ENCODE data around the gene FBXW4. TPM values are rescaled to one million over a fixed set of nuclear protein-coding genes. Genes with fewer than 3 reads are reported as not detected.

The FBXW4 gene
- total RNA-seq, 1 experiment from 2014 or later = 31.0 TPM

DNA sequence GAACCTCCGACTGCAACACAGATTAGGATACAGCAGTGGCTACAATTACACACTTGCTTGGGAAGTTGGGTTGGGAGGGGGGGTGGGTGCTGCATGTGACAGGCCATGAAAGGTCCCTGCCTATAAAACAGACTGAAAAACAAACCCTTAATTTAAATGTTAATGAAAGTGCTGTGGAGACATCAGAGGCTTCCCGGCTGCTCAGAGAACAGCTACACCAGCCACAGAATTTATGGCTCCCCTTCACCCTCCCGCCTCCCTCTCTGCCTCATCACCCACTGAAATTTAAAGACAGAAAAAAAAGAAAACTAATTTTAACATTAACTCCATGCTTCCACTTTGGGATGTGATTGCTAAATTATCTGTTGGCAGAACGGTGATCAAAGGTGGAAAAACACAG, 34.7 kb downstream of the FBXW4 start:
- no peak for DNase-seq
- no peak overlapping the region for H2AFZ ChIP-seq (ENCODE audit: low read length)
- no peak overlapping the region for H3K9ac ChIP-seq (ENCODE audit: low read length)
- no peaks in the 10 kb centered on the region for H3K9me2 ChIP-seq (replicated peaks; ENCODE audit: insufficient read depth, low read length)
- no peaks in the 10 kb centered on the region for H3K4me1 ChIP-seq (ENCODE audit: low read length)
- H3K27me3 ChIP-seq (ENCODE audit: low read length) = no peaks in the 10 kb centered on the region
- no peaks in the 10 kb centered on the region for H4K20me1 ChIP-seq (ENCODE audit: insufficient read depth, low read depth, low read length)
- H3K9me3 ChIP-seq (ENCODE audit: low read length) = no peaks in the 10 kb centered on the region
- no peaks in the 10 kb centered on the region for H3K36me3 ChIP-seq (ENCODE audit: insufficient read depth, low read length)
- no peak overlapping the region for H3K27ac ChIP-seq (ENCODE audit: low read length)
- no peaks in the 10 kb centered on the region for H3K79me2 ChIP-seq (ENCODE audit: low read length)
- no peak overlapping the region for H3K4me2 ChIP-seq (ENCODE audit: low read depth, low read length, poor library complexity, severe bottlenecking)
- H3K4me3 ChIP-seq (ENCODE audit: low read length) = no peak overlapping the region

DNA sequence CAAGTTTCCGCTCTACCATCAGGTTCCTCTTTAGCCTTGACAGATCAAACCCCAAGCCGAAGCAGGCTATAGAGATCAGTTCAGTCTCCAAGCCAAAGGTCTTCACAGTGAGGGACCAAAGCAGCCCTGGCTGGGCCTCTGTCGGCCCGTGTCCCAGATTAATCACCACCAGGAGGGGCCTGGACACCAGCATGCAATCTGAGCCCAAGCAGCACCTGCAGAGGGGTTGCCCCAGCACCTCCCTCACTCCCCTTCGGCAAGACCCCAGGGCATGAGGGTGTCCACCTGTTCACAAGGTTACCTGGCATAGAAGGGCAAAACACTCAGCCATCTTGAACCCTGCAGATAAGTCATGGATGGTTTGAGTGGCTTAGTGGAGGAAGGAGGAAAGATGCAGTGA, 36.0 kb downstream of the FBXW4 start:
- Histone ChIP-seq H3K79me2 (ENCODE audit: low read length) (no peaks in the 10 kb centered on the region), H3K36me3 (ENCODE audit: insufficient read depth, low read length) (no peaks in the 10 kb centered on the region), H2AFZ (ENCODE audit: low read length) (no peak overlapping the region), H3K4me3 (ENCODE audit: low read length) (no peak overlapping the region), H3K9me2 (replicated peaks; ENCODE audit: insufficient read depth, low read length) (no peaks in the 10 kb centered on the region), H3K4me1 (ENCODE audit: low read length) (no peaks in the 10 kb centered on the region), H3K27ac (ENCODE audit: low read length) (no peak overlapping the region), H3K9me3 (ENCODE audit: low read length) (no peaks in the 10 kb centered on the region), H3K4me2 (ENCODE audit: low read depth, low read length, poor library complexity, severe bottlenecking) (no peak overlapping the region), H3K9ac (ENCODE audit: low read length) (no peak overlapping the region), H3K27me3 (ENCODE audit: low read length) (no peaks in the 10 kb centered on the region), H4K20me1 (ENCODE audit: insufficient read depth, low read depth, low read length) (no peaks in the 10 kb centered on the region)
- no peak for DNase-seq

GRCh38 chr10:101656890-101657289, 38.1 kb downstream of the FBXW4 start:
- no peak overlapping the region for H3K4me2 ChIP-seq (ENCODE audit: low read depth, low read length, poor library complexity, severe bottlenecking)
- DNase-seq = no peak
- H3K9me3 ChIP-seq (ENCODE audit: low read length) = no peaks in the 10 kb centered on the region
- no peak overlapping the region for H3K4me3 ChIP-seq (ENCODE audit: low read length)
- 0 out of 2 replicates have a peak, but pooled peaks cover 6% of the 10 kb centered on the region for H3K79me2 ChIP-seq (ENCODE audit: low read length)
- H3K36me3 ChIP-seq (ENCODE audit: insufficient read depth, low read length) = no peaks in the 10 kb centered on the region
- H3K27ac ChIP-seq (ENCODE audit: low read length) = no peak overlapping the region
- H3K9ac ChIP-seq (ENCODE audit: low read length) = no peak overlapping the region
- H2AFZ ChIP-seq (ENCODE audit: low read length) = no peak overlapping the region
- no peaks in the 10 kb centered on the region for H3K4me1 ChIP-seq (ENCODE audit: low read length)
- no peaks in the 10 kb centered on the region for H3K27me3 ChIP-seq (ENCODE audit: low read length)
- no peaks in the 10 kb centered on the region for H4K20me1 ChIP-seq (ENCODE audit: insufficient read depth, low read depth, low read length)
- H3K9me2 ChIP-seq (replicated peaks; ENCODE audit: insufficient read depth, low read length) = no peaks in the 10 kb centered on the region

DNA sequence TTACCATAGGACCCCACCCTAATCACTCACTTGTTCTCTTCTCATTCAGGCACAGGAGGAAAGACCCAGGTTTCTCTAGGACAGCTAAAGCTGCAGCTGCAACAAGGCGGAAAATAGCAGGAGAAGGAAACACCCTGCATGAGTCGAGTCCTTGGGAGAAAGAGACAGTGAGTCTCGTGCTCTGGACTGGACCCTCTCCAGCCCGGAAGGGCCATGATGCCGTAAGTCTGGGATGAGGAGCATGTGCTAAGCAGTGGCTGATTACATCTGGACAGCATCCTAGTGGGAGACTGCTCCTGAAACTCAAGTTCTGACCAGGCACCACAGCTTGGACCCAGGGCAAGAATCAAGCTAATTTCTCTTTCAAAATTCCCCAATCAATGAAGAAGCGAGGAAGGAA, 39.4 kb downstream of the FBXW4 start:
- Histone ChIP-seq H3K27ac (ENCODE audit: low read length) (no peak overlapping the region), H3K4me1 (ENCODE audit: low read length) (no peaks in the 10 kb centered on the region), H3K4me2 (ENCODE audit: low read depth, low read length, poor library complexity, severe bottlenecking) (no peak overlapping the region), H3K9me3 (ENCODE audit: low read length) (no peaks in the 10 kb centered on the region), H2AFZ (ENCODE audit: low read length) (no peak overlapping the region), H3K79me2 (ENCODE audit: low read length) (0 out of 2 replicates have a peak, but pooled peaks cover 6% of the 10 kb centered on the region), H3K4me3 (ENCODE audit: low read length) (no peak overlapping the region), H3K9ac (ENCODE audit: low read length) (no peak overlapping the region), H3K36me3 (ENCODE audit: insufficient read depth, low read length) (no peaks in the 10 kb centered on the region), H4K20me1 (ENCODE audit: insufficient read depth, low read depth, low read length) (no peaks in the 10 kb centered on the region), H3K9me2 (replicated peaks; ENCODE audit: insufficient read depth, low read length) (no peaks in the 10 kb centered on the region), H3K27me3 (ENCODE audit: low read length) (no peaks in the 10 kb centered on the region)
- no peak for DNase-seq

DNA sequence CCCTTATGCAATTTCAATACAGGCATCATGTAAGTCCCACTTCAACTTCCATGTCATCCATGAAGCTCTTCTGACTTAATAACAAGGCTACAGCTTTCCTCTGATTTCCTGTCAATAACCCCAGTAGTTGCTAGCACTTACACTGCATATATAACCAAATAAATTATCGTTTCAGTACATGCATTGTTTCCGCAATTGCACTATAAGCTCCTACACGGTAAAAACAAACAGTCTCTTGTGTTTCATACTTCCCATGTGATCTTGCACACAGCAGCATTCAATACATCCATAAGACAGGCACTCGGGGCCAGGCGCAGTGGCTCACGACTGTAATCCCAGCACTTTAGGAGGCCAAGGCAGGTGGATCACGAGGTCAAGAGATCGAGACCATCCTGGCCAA, 41.4 kb downstream of the FBXW4 start:
- Histone ChIP-seq H3K36me3 (ENCODE audit: insufficient read depth, low read length) (no peaks in the 10 kb centered on the region), H2AFZ (ENCODE audit: low read length) (no peak overlapping the region), H4K20me1 (ENCODE audit: insufficient read depth, low read depth, low read length) (no peaks in the 10 kb centered on the region)

GRCh38 chr10:101651336-101651735, 43.6 kb downstream of the FBXW4 start:
- 0 out of 2 replicates have a peak, but pooled peaks cover 6% of the 10 kb centered on the region for H3K79me2 ChIP-seq (ENCODE audit: low read length)
- no peak overlapping the region for H3K9ac ChIP-seq (ENCODE audit: low read length)
- no peak overlapping the region for H3K4me3 ChIP-seq (ENCODE audit: low read length)
- no peak overlapping the region for H3K4me2 ChIP-seq (ENCODE audit: low read depth, low read length, poor library complexity, severe bottlenecking)
- no peak overlapping the region for H2AFZ ChIP-seq (ENCODE audit: low read length)
- no peaks in the 10 kb centered on the region for H3K9me3 ChIP-seq (ENCODE audit: low read length)
- no peak overlapping the region for H3K27ac ChIP-seq (ENCODE audit: low read length)
- no peaks in the 10 kb centered on the region for H3K4me1 ChIP-seq (ENCODE audit: low read length)
- no peaks in the 10 kb centered on the region for H3K36me3 ChIP-seq (ENCODE audit: insufficient read depth, low read length)
- DNase-seq = no peak
- no peaks in the 10 kb centered on the region for H3K9me2 ChIP-seq (replicated peaks; ENCODE audit: insufficient read depth, low read length)
- H3K27me3 ChIP-seq (ENCODE audit: low read length) = no peaks in the 10 kb centered on the region
- H4K20me1 ChIP-seq (ENCODE audit: insufficient read depth, low read depth, low read length) = no peaks in the 10 kb centered on the region

More for the DNA sequence above, 41.4 kb downstream of the FBXW4 start:
- Histone ChIP-seq H3K9ac (ENCODE audit: low read length) (no peak overlapping the region), H3K4me2 (ENCODE audit: low read depth, low read length, poor library complexity, severe bottlenecking) (no peak overlapping the region), H3K27ac (ENCODE audit: low read length) (no peak overlapping the region), H3K4me1 (ENCODE audit: low read length) (no peaks in the 10 kb centered on the region), H3K79me2 (ENCODE audit: low read length) (0 out of 2 replicates have a peak, but pooled peaks cover 6% of the 10 kb centered on the region), H3K9me3 (ENCODE audit: low read length) (no peaks in the 10 kb centered on the region), H3K27me3 (ENCODE audit: low read length) (no peaks in the 10 kb centered on the region), H3K9me2 (replicated peaks; ENCODE audit: insufficient read depth, low read length) (no peaks in the 10 kb centered on the region), H3K4me3 (ENCODE audit: low read length) (no peak overlapping the region)
- no peak for DNase-seq

DNA sequence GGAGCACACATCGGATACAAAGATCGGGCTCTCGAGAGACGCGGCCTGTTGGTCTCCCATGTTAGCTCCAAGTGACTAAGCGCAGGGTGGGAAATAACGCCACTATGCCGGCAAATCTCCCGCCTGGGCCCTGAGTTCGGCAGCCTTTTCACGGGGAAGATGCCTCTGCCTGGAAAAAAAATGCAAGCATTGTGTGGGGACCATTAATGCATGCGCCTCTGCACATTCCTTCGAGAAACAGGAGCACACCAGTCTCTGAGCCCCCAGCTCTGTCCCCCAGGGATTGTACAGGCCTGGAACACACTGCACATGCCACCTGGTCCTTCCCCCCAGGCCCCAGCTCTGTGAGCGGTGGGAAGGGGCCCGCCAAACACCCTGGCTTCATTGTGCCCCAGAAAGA, 44.1 kb downstream of the FBXW4 start:
- Histone ChIP-seq H3K4me1 (ENCODE audit: low read length) (no peaks in the 10 kb centered on the region), H3K9me2 (replicated peaks; ENCODE audit: insufficient read depth, low read length) (no peaks in the 10 kb centered on the region), H3K9ac (ENCODE audit: low read length) (no peak overlapping the region), H3K79me2 (ENCODE audit: low read length) (peaks cover 6% of the 10 kb centered on the region; the same call in 1 of the 2 replicates), H3K27ac (ENCODE audit: low read length) (no peak overlapping the region), H3K27me3 (ENCODE audit: low read length) (no peaks in the 10 kb centered on the region), H2AFZ (ENCODE audit: low read length) (no peak overlapping the region), H3K36me3 (ENCODE audit: insufficient read depth, low read length) (no peaks in the 10 kb centered on the region), H4K20me1 (ENCODE audit: insufficient read depth, low read depth, low read length) (no peaks in the 10 kb centered on the region), H3K9me3 (ENCODE audit: low read length) (no peaks in the 10 kb centered on the region), H3K4me2 (ENCODE audit: low read depth, low read length, poor library complexity, severe bottlenecking) (no peak overlapping the region), H3K4me3 (ENCODE audit: low read length) (no peak overlapping the region)
- no peak for DNase-seq

DNA sequence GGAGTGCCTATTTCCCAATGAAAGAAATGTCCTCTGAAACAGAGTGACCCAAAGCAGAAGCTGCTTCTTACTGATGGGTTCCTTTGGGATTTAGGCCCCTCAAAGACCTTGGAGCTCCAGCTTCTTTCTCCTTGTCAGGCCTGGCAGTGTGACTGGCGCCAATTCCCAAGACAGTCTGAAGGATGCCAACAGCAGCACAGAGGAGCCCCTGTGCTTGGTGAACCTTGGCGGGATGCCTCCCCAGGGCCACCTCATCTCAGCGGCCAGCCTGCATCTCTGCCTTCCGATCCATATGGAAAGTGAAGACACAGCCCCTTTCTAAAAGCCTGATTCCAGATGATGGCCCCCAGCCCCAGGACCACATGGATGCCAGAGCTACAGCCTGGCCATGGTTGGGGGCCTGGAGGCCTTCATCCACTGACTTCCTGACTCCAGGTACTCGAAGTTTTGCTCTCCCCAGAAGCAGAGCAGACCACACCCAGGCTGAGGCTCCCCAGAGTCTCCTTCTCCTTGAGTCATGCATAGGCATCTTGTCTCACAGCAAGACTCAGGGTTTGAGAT, 45.4 kb downstream of the FBXW4 start:
- Histone ChIP-seq H3K9ac (ENCODE audit: low read length) (no peak overlapping the region), H3K27me3 (ENCODE audit: low read length) (no peaks in the 10 kb centered on the region), H3K4me3 (ENCODE audit: low read length) (no peak overlapping the region), H3K4me2 (ENCODE audit: low read depth, low read length, poor library complexity, severe bottlenecking) (no peak overlapping the region), H4K20me1 (ENCODE audit: insufficient read depth, low read depth, low read length) (no peaks in the 10 kb centered on the region), H3K27ac (ENCODE audit: low read length) (no peak overlapping the region), H3K36me3 (ENCODE audit: insufficient read depth, low read length) (no peaks in the 10 kb centered on the region), H3K4me1 (ENCODE audit: low read length) (no peaks in the 10 kb centered on the region), H3K79me2 (ENCODE audit: low read length) (peaks cover 8% of the 10 kb centered on the region; the same call in 1 of the 2 replicates), H2AFZ (ENCODE audit: low read length) (no peak overlapping the region), H3K9me3 (ENCODE audit: low read length) (no peaks in the 10 kb centered on the region), H3K9me2 (replicated peaks; ENCODE audit: insufficient read depth, low read length) (no peaks in the 10 kb centered on the region)
- DNase-seq = no peak
